GM12892 (cell line): Measurements from ENCODE around the gene NME7.

Experiments
- DNase-seq: peaks from one replicate; pipeline ENCODE4 v3.0.0; 2011; ENCODE audit not compliant: insufficient read length
- FAIRE-seq: peaks from 2 replicates; lab custom pipeline; 2011; peaks lifted over from hg19 to GRCh38; lab: Jason Lieb, UNC
- POLR2A ChIP-seq: IDR thresholded peaks from 2 replicates; pipeline ENCODE4 v1.6.1; 2011; ENCODE audit warnings: low read depth, low read length, control low read depth
- POLR2AphosphoS5 ChIP-seq: IDR thresholded peaks from 2 replicates; pipeline ENCODE4 v1.6.1; 2011; ENCODE audit warnings: low read depth, low read length, control low read depth
- TAF1 ChIP-seq: IDR thresholded peaks from 2 replicates; pipeline ENCODE4 v1.6.1; 2011; ENCODE audit warnings: low read depth, mild to moderate bottlenecking, control low read depth, low read length, borderline replicate concordance

Gene NME7

DNA sequence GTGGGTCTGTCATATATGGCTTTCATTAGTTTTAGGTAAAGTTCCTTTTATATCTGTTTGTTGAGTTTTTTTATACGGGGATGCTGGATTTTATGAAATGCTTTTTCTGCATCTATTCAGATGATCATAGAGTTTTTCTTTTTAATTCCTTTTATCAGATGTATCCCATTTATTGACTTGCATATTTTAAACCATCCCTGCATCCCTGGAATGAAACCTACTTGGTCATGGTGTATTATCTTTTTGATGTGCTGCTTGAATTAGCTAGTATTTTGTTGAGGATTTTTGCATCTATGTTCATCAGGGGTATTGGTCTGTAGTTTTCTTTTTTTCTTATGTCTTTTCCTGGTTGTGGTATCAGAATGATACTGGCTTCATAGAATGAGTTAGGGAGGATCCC, 118.0 kb downstream of the NME7 start:
- DNase-seq (no peak), FAIRE-seq (no peak)
- TF ChIP-seq POLR2AphosphoS5 (no peak), POLR2A (no peak), TAF1 (no peak)

DNA sequence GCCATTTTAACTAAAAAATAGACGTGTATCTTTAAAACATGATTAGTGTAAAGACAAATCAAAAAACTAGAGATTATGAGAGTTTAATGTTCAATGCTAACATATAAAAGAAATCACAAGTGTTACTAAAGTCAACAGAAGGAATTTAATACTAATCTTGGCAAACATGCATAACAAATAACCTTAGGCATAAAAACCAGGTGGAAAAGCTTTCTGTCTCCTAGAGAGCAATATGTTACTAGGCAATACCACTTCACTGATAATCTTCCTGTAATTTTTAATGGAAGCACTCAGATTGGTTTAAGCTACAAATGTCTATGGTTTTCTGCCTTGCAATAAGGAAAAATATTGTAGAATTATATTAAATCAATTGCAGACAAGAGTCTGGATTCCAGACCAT, 121.9 kb downstream of the NME7 start:
- FAIRE-seq (no peak), DNase-seq (no peak)
- TF ChIP-seq POLR2AphosphoS5 (no peak), TAF1 (no peak), POLR2A (no peak)

DNA sequence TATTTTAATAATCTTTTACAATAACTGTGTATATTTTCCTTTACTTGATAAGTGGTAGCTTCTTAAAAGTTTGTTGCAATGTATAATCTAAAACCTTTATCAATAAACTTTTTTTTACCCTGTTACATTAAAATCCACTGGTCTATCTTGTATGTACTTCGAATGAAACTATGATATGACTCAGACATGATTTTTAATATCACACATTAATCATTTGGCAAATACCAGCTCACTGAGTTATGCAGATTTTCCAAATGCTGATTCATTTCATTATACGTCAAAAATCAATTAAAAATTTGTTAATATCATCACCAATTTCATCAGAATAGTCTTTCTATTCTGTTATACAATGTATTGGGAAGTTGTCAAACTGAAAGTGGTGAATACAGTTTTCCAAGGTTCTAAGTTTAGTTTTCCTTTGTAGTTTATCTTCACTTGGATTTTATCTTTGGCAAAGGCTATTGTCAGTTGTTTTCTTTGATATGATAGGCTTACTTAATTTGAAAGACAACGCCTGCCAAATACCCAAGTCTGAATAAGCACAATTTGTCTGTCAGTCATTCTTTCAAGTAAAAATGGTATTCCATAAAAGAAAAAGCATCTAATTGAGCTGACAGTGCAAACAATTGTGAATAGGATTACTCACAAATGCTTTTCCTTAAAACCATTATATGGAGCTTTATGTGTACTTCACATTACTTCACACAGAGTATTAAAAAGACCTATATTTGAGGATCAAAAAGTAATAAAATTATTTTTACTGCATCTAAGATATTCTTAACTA, 127.0 kb downstream of the NME7 start:
- no peak for TF ChIP-seq TAF1
- no peak for TF ChIP-seq POLR2A
- no peak for TF ChIP-seq POLR2AphosphoS5
- no peak for DNase-seq
- no peak for FAIRE-seq

DNA sequence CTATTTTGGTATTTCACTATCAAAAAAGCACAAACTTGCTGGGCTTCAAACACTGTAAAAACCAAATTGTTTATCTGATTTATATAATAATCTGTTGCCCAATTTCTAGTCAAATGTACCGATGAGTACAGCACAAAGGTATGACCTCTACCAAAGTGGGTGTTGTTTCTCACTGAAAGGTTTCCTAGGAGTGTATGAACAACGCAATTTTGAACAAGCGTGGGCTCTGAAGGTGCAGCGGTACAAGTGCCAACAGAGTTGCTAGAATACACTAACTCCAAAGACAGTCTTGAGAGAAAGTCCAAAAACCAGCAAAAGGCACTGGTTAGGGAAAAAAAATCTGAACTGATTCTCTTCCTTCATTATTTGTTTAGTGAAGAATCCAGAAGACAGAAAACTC, 130.7 kb downstream of the NME7 start:
- FAIRE-seq, result peak; percentile 30
- TF ChIP-seq TAF1 (no peak), POLR2A (no peak), POLR2AphosphoS5 (no peak)
- no peak for DNase-seq

DNA sequence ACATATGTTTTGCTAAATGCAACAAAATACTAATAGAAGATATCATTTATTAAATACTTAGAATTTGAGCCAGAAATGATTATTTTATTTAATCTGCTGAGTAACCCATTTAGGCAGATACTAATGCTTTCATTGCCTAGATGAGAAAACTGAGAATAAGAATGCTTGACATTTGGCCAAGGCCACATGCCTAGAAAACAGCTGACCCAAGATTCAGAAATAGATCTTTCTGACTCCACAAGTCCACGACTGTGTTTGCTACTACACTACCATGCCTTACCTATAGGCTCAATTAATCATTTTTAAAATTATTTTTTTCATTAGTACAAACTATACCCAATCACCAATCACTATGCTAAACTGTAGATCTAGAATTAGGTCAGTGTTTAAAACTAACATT, 131.5 kb downstream of the NME7 start:
- TF ChIP-seq TAF1 (no peak), POLR2AphosphoS5 (no peak), POLR2A (no peak)

DNA sequence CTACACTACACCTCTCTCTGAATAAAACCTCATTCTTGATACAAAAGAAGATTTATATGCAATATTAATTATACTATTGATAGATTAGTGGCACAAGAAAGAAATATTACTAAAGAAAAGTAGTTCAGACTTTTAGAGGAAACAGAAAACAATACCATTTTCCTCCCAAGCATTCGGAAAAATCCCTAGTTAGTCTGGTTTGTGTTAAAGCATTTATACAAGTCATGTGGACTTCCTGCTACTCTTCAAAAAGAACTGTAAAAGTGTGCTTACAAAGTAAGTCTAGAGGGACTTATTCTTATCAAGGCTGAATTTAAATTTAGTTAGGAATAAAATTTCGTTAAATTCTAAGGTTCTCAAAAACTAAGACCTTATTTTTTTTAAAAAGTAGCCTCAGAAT, 132.0 kb downstream of the NME7 start:
- no peak for TF ChIP-seq POLR2A
- no peak for TF ChIP-seq POLR2AphosphoS5
- no peak for TF ChIP-seq TAF1
- DNase-seq (no peak), FAIRE-seq (no peak)

More for the DNA sequence above, 131.5 kb downstream of the NME7 start:
- no peak for FAIRE-seq
- no peak for DNase-seq

DNA sequence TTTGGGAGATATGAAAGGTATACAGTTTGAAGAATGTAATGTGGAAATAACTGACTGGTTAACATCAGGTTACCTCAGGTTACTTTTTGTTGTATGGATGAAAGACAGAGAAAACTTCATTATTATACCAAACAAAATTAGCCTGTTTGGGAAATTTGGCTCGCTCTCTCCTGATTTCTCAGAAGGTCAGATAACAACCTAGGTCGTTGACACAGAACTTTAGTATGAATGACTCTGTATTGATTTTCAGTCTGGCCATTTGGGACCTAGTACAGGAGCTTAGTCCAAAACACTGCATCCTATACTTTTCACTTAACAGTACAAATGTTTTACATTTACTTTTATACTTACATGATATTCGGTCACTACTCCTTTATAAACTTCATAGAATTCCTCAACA, 132.8 kb downstream of the NME7 start:
- FAIRE-seq (no peak), DNase-seq (no peak)
- TF ChIP-seq TAF1 (no peak), POLR2A (no peak), POLR2AphosphoS5 (no peak)

DNA sequence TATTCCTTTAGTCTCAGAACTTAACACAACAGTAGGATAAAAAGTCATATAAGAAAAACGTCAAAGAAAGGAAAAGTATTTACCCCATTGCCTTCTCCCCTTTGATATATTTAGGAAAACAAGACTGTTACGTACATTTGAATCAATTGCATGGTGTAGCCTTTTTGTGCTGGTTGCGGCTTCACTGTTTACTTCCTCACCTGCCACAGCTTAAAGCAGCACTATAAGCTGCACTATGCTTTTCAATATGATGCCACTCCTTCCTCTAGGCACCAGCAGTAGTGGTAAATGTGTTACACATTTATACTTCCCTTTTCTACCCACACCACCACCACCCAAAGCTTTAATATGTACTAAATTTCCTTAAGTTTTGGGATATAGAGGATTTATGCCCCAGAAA, 150.0 kb downstream of the NME7 start:
- DNase-seq, result no peak
- FAIRE-seq, result no peak

DNA sequence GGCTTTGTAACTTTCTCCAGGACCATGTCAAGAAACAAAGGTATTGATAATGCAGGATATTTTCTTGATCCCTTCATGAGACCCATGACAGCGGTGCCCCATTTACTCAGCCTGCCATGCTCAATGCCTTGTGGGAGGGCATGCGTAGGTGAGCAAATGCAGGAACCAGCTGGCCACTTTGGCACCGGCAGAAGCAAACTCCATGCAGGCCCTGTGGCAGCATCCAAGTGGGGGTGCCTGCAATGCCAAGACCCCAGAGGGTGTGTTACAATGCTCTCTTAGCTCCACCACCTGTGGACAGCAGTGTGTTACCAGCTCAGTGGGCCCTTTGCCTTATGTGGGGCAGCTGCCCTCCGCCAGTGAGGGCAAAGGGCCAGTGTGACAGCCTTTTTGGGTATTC, 153.0 kb downstream of the NME7 start:
- no peak for TF ChIP-seq POLR2A
- no peak for TF ChIP-seq TAF1
- TF ChIP-seq POLR2AphosphoS5, result no peak
- FAIRE-seq (no peak), DNase-seq (no peak)

More for the DNA sequence above, 150.0 kb downstream of the NME7 start:
- TF ChIP-seq POLR2A (no peak), POLR2AphosphoS5 (no peak), TAF1 (no peak)

DNA sequence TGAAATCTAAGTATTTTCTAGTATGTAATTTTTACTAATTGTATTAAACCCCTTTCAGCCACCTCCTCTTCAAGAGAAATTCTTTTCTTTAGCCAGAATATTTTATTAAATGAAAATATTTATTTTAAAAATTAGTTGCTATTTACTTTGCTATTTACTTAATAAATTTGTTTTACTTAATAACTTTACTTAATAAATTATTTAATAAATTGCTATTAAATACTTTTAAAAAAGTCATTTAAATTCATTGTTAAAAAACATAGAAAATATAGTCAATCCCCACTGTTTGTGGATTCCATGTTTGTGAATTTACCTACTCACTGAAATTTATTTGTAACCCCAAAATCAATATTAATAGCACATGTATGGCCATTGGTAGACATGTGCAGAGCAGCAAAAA, 155.5 kb downstream of the NME7 start:
- DNase-seq, result no peak
- no peak for TF ChIP-seq POLR2AphosphoS5
- TF ChIP-seq TAF1, result no peak
- no peak for TF ChIP-seq POLR2A
- no peak for FAIRE-seq

DNA sequence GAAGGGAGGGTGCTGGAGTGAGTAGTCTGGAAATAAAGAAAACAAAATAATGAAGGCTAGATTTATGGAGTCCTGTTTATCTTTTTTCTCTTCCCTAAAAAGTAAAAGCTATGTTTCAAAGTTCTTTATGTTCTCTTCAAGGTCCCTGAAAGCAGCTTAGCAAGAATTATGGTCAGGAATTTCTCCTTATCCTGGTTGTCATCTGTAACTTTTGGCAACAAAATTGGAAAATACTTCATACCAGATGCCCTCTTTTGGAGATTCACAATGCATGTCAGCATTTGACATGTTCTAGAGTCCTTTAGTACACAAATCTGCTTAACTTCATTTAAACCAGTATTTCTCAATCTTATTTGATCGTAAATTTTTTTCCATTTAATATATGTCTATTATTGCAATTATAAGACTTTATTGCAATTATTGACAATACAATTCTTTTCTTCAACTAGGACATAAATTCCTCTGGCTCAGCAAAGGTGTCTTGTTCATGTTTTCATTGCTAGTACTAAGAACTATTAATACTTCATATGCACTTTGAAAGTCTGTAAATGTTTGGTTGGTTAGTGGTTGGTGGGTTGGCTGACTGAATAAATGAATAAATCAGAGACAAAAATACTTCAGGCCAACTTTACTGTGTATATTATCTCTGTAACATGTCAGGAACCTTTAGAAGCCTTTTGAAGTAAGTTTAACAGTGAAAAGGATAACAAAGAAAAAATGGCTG, 159.6 kb downstream of the NME7 start:
- DNase-seq (no peak), FAIRE-seq (no peak)
- TF ChIP-seq POLR2A, result no peak
- no peak for TF ChIP-seq POLR2AphosphoS5
- no peak for TF ChIP-seq TAF1
